ENCODE data around the gene SULT1B1.

The SULT1B1 gene

GRCh38 chr4:69701696-69702095, 58.7 kb downstream of the SULT1B1 start:
- DNase-seq (ENCODE audit: low read depth in 1 of 2, low spot score in 1 of 2): no peak

DNA sequence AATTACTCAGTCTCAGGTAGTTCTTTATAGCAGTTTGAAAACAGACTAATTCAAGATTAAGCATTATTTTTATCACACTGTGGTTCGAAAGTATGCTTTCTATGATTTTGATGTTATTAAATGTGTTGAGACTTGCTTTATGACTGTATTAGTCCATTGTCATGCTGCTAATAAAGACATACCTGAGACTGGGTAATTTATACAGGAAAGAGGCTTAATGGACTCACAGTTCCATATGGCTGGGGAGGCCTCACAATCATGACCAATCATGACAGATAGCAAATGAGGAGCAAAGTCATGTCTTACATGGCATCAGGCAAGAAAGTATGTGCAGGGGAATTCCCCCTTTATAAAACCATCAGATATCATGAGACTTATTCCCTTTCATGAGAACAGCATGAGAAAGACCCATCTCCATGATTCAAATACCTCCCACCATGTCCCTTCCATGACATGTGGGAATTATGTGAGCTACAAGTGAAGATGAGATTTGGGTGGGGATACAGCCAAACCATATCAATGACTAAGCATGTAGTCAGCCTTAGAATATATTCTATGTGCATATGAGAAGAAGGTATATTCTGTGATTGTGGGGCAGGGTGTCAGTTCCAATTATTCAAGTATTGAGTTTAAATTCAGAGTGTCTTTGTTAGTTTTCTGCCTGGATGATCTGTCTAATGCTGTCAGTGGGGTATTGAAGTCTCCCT, 62.7 kb downstream of the SULT1B1 start:
- no peak for DNase-seq (ENCODE audit: low read depth in 1 of 2, low spot score in 1 of 2)

DNA sequence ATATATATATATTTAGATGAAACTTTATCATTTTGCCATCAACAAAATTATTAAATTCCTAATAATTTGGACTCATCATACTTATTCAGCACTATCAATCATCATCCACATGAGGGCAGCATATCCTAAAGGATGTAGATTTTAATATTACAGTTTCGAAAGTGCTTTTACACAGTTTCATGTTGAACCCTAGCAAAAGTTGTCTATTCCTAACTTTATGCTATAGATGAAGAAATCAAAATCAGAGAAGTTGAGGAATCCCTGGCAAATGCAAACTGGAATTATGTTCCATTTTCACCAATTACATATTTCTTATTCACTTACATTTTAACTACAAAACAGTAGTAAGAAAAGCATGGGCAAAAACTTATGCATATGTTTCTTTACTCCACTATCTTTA, 70.8 kb downstream of the SULT1B1 start:
- no peak for DNase-seq (ENCODE audit: low read depth in 1 of 2, low spot score in 1 of 2)

DNA sequence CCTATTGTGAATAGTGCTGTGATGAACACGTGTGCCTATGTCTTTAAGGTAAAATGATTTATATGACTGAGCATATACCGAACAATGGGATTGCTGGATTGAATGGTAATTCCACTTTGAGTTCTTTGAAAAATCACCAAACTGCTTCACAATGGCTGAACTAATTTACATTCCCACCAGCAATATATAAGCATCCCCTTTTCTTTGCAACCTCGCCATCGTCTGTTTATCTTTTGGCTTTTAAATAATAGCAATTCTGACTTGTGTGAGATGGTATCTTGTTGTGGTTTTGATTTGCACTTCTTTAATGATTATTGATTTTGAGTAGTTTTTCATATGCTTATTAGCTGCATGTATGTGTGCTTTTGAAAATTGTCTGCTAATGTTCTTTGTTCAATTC, 75.6 kb downstream of the SULT1B1 start:
- DNase-seq (ENCODE audit: low read depth in 1 of 2, low spot score in 1 of 2): no peak
